CD4-positive, alpha-beta T cell (primary cell): Measurements from ENCODE around the gene APOC3. TPM values are rescaled to one million over a fixed set of nuclear protein-coding genes. Genes with fewer than 3 reads are reported as not detected.

Experiments used
- ATAC-seq: fragments of 200-7000 bp; cut with Tn5 transposase; one replicate; pipeline ENCODE4 v1.10.0; 2022; ENCODE audit warnings: mild to moderate bottlenecking; ENCODE audit not compliant: poor library complexity
- CTCF ChIA-PET: fragments of 350-600 bp; sonication (Branson Sonifier 250); formaldehyde crosslinking; loops from one replicate; lab custom pipeline; 2021; ENCODE audit warnings: antibody characterized with exemption, inconsistent platforms; lab: Charles Lee
- POLR2A ChIA-PET: fragments of 350-600 bp; sonication (Branson Sonifier 250); formaldehyde crosslinking; loops from one replicate; lab custom pipeline; 2021; ENCODE audit warnings: antibody characterized with exemption, inconsistent platforms; lab: Charles Lee
- DNase-seq, 14 experiments: peaks; one replicate each; pipeline ENCODE4 v3.0.0-alpha.2; 2013 to 2020; ENCODE audit warnings: mixed read lengths in 2 of 14
- H3K27ac ChIP-seq, 2 donors: one replicate each; pipeline versions ENCODE4 v1.5.1 to v1.7.0; 2013; ENCODE audit warnings: low read length in 2 of 2, low read depth in 1 of 2, mild to moderate bottlenecking in 1 of 2
- H3K27me3 ChIP-seq, 2 experiments: 1 replicate in 1 of 2; 2 replicates in 1 of 2; pipeline versions ENCODE4 v1.6.1 to v1.7.0; 2013; ENCODE audit warnings: low read length in 2 of 2, control low read depth in 1 of 2, mild to moderate bottlenecking in 1 of 2, moderate library complexity in 1 of 2; ENCODE audit not compliant: insufficient read depth in 2 of 2, control insufficient read depth in 1 of 2
- H3K36me3 ChIP-seq: one replicate; pipeline ENCODE4 v1.6.1; 2013; ENCODE audit warnings: low read length, control low read depth; ENCODE audit not compliant: insufficient read depth
- H3K4me1 ChIP-seq: one replicate; pipeline ENCODE4 v1.6.1; 2013; ENCODE audit warnings: low read length, control low read depth; ENCODE audit not compliant: insufficient read depth
- H3K4me3 ChIP-seq: one replicate; pipeline ENCODE4 v1.5.1; 2013; ENCODE audit warnings: mild to moderate bottlenecking, low read length, moderate library complexity
- H3K9me3 ChIP-seq, 2 experiments: 1 replicate in 1 of 2; 2 replicates in 1 of 2; pipeline versions ENCODE4 v1.6.1 to v1.7.0; 2013; ENCODE audit warnings: low read length in 2 of 2, mild to moderate bottlenecking in 2 of 2, control low read depth in 1 of 2, moderate library complexity in 1 of 2; ENCODE audit not compliant: control insufficient read depth in 1 of 2, insufficient read depth in 1 of 2
- H3K27ac Mint-ChIP-seq: one replicate; pipeline ENCODE4 v1.8.0; 2020; ENCODE audit warnings: mixed read lengths
- H3K27me3 Mint-ChIP-seq: one replicate; pipeline ENCODE4 v1.8.0; 2021; ENCODE audit warnings: mixed read lengths
- H3K36me3 Mint-ChIP-seq: one replicate; pipeline ENCODE4 v1.8.0; 2021; ENCODE audit warnings: low read depth, mixed read lengths
- H3K4me1 Mint-ChIP-seq: one replicate; pipeline ENCODE4 v1.8.0; 2021; ENCODE audit warnings: low read depth, mixed read lengths
- H3K4me3 Mint-ChIP-seq: one replicate; pipeline ENCODE4 v1.8.0; 2020; ENCODE audit warnings: mild to moderate bottlenecking, mixed read lengths
- H3K9me3 Mint-ChIP-seq: one replicate; pipeline ENCODE4 v1.8.0; 2020; ENCODE audit warnings: mixed read lengths
- CTCF ChIP-seq: fragments of 200-600 bp; IDR thresholded peaks from one replicate; pipeline ENCODE4 v1.8.0; 2022; ENCODE audit warnings: antibody characterized with exemption, mild to moderate bottlenecking
- intact Hi-C, 2 experiments: fragments of 100-400 bp; cut with DNase I in 1 of 2; cut with micrococcal nuclease in 1 of 2; formaldehyde crosslinking; loops; one replicate each; pipeline versions ENCODE4 v1.15.1 to v1.9.0; 2023 to 2025; cut with DNase I, micrococcal nuclease
- total RNA-seq, 174 experiments: library from RNA in 2 of 174; stranded (reverse) in 2 of 174; gene quantifications; one replicate each; pipeline ENCODE4 v1.2.3 and lab custom pipeline; 2021 to 2026

APOC3 gene
- total RNA-seq, 2 experiments from 2014 or later, result not detected

DNA sequence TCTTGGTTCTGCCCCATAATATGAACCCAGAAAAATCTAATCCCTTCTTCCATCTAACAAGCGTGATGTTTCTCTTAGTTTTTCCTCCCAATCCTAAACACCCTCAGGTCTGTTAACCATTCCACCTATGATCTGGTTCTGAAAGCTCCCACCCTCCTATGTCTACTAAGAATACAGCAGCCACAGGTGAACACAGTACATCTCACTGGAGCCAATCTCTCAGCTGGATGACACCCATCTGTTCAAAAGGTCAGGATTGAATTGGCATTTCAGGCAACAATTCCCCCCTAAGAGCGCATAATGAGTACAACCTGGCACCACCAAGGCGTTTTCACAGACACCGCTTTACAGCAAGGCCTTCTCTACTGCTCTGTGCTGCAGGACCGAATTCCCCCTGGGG lies 26.7 kb downstream of the APOC3 start:
- peaks cover 43% of the 10 kb centered on the region for H3K36me3 ChIP-seq
- no peaks in the 10 kb centered on the region for H3K9me3 ChIP-seq
- ChIA-PET CTCF (interaction anchor here (0.8 kb wide), 1 partner anchor 20 kb away, joined by 4 read pairs; no protein-coding TSS in a partner anchor), POLR2A (no interaction called here)
- TF ChIP-seq CTCF, result no peak
- no peak overlapping the region for H3K4me3 ChIP-seq
- no peaks in the 10 kb centered on the region for H3K27me3 ChIP-seq
- H3K27ac ChIP-seq, result peak overlapping the region in 1 of 2 donors; percentile 5
- no peaks in the 10 kb centered on the region for H3K27me3 Mint-ChIP-seq
- H3K4me3 Mint-ChIP-seq, result peak overlapping the region; percentile 26
- intact Hi-C loops, result loop anchor here in 1 of 2 experiments (10.0 kb wide), 1 partner anchor 68 kb away; no protein-coding TSS in a partner anchor
- peak overlapping the region; percentile 82 for H3K27ac Mint-ChIP-seq
- no peak for ATAC-seq
- peaks cover 54% of the 10 kb centered on the region for H3K4me1 ChIP-seq
- DNase-seq, result no peak
- no peaks in the 10 kb centered on the region for H3K9me3 Mint-ChIP-seq
- H3K36me3 Mint-ChIP-seq, result peaks cover 46% of the 10 kb centered on the region
- peaks cover 55% of the 10 kb centered on the region for H3K4me1 Mint-ChIP-seq

- no peak overlapping the region for H3K4me3 ChIP-seq
- Mint-ChIP-seq H3K27ac (peak overlapping the region; percentile 5), H3K36me3 (peaks cover 55% of the 10 kb centered on the region), H3K4me3 (no peak overlapping the region), H3K9me3 (no peaks in the 10 kb centered on the region), H3K27me3 (no peaks in the 10 kb centered on the region), H3K4me1 (peaks cover 46% of the 10 kb centered on the region)
- ChIA-PET CTCF (interaction anchor here (1.0 kb wide), 1 partner anchor 249 kb away, joined by 3 read pairs; no protein-coding TSS in a partner anchor), POLR2A (no interaction called here)
- H3K4me1 ChIP-seq, result peaks cover 45% of the 10 kb centered on the region
- intact Hi-C loops, result loop anchor here in 1 of 2 experiments (10.0 kb wide), 1 partner anchor 67 kb away; no protein-coding TSS in a partner anchor
- H3K27ac ChIP-seq, result no peak overlapping the region
- TF ChIP-seq CTCF, result no peak
- H3K27me3 ChIP-seq, result no peaks in the 10 kb centered on the region
- DNase-seq (no peak), ATAC-seq (no peak)
- H3K9me3 ChIP-seq, result no peaks in the 10 kb centered on the region
- peaks cover 52% of the 10 kb centered on the region for H3K36me3 ChIP-seq
Observed at GRCh38 chr11:116857316-116857715, 27.6 kb downstream of the APOC3 start.

- no peak for TF ChIP-seq CTCF
- Histone ChIP-seq H3K4me3 (no peak overlapping the region), H3K27me3 (no peaks in the 10 kb centered on the region), H3K27ac (no peak overlapping the region), H3K4me1 (peaks cover 38% of the 10 kb centered on the region), H3K9me3 (no peaks in the 10 kb centered on the region), H3K36me3 (peaks cover 55% of the 10 kb centered on the region)
- no peak overlapping the region for H3K27ac Mint-ChIP-seq
- no peak overlapping the region for H3K4me3 Mint-ChIP-seq
- no peak for DNase-seq
- peaks cover 59% of the 10 kb centered on the region for H3K36me3 Mint-ChIP-seq
- CTCF ChIA-PET, result interaction anchor here (1.0 kb wide), 1 partner anchor 248 kb away, joined by 3 read pairs; no protein-coding TSS in a partner anchor
- peaks cover 40% of the 10 kb centered on the region for H3K4me1 Mint-ChIP-seq
- no peaks in the 10 kb centered on the region for H3K27me3 Mint-ChIP-seq
- POLR2A ChIA-PET, result interaction anchor here (1.6 kb wide), 1 partner anchor 22 kb away, joined by 7 read pairs; no protein-coding TSS in a partner anchor
- no peak for ATAC-seq
- H3K9me3 Mint-ChIP-seq, result no peaks in the 10 kb centered on the region
- intact Hi-C loops, result loop anchor here in 1 of 2 experiments (10.0 kb wide), 1 partner anchor 67 kb away; no protein-coding TSS in a partner anchor
Observed at GRCh38 chr11:116857936-116858335, 28.2 kb downstream of the APOC3 start.
